Esophagus squamous epithelium (tissue), 5 donors: Measurements from ENCODE around the gene ECT2L. TPM values are rescaled to one million over a fixed set of nuclear protein-coding genes. Genes with fewer than 3 reads are reported as not detected.

Experiments used
- DNase-seq: peaks from one replicate; lab custom pipeline; 2025; lab: John Stamatoyannopoulos, UW
- H3K27ac ChIP-seq, 4 donors: fragments of 200-600 bp; sonication (generic); one replicate each; pipeline ENCODE4 v1.5.1; 2016 to 2019; ENCODE audit warnings: mild to moderate bottlenecking in 1 of 4
- H3K27me3 ChIP-seq, 4 donors: fragments of 200-600 bp; sonication (generic); 1 replicate in 3 of 4; 2 replicates in 1 of 4; pipeline versions ENCODE4 v1.5.1 to v1.6.0; 2017 to 2021; ENCODE audit warnings: antibody characterized with exemption in 1 of 4
- H3K36me3 ChIP-seq, 3 donors: fragments of 200-600 bp; sonication (generic); one replicate each; pipeline ENCODE4 v1.5.1; 2016 to 2019
- H3K4me1 ChIP-seq, 3 donors: fragments of 200-600 bp; sonication (generic); one replicate each; pipeline ENCODE4 v1.5.1; 2017 to 2019
- H3K4me3 ChIP-seq, 4 donors: fragments of 200-600 bp; sonication (generic); 1 replicate in 3 of 4; 2 replicates in 1 of 4; pipeline ENCODE4 v1.5.1; 2016 to 2019; ENCODE audit warnings: mild to moderate bottlenecking in 2 of 4, moderate library complexity in 1 of 4
- H3K9me3 ChIP-seq, 3 donors: fragments of 200-600 bp; sonication (generic); one replicate each; pipeline ENCODE4 v1.5.1; 2016 to 2019
- CTCF ChIP-seq, 6 experiments: fragments of 450-650 bp in 4 of 6; fragments of 200-600 bp in 2 of 6; sonication (generic) in 2 of 6; IDR thresholded peaks; one replicate each; pipeline ENCODE4 v1.5.1; 2016 to 2019; ENCODE audit warnings: antibody characterized with exemption in 6 of 6, mild to moderate bottlenecking in 4 of 6, moderate library complexity in 4 of 6
- POLR2A ChIP-seq, 4 donors: fragments of 450-650 bp; IDR thresholded peaks; one replicate each; pipeline ENCODE4 v1.6.1; 2017; ENCODE audit warnings: antibody characterized with exemption in 4 of 4, mild to moderate bottlenecking in 4 of 4, moderate library complexity in 3 of 4
- WGBS, 2 donors: methylation state at CpG; one replicate each; pipeline ENCODE4 v1.1.5; 2018; 5-methylcytosine and 5-hydroxymethylcytosine counted together
- intact Hi-C: fragments of 100-400 bp; cut with DNase I; formaldehyde crosslinking; loops from one replicate; pipeline ENCODE4 v1.15.0; 2022
- total RNA-seq, 4 donors: library from RNA; depleted of rRNA; stranded (reverse); fragments of >200 nt; gene quantifications; one replicate each; pipeline ENCODE4 v1.1.0, GENCODE V29; 2016
- donor health status: DM: yes; HTN: yes; CAD: no.

Gene ECT2L
- total RNA-seq, 4 donors from 2014 or later = not detected

GRCh38 chr6:138897031-138897430, 101.1 kb downstream of the ECT2L start:
- no peaks in the 10 kb centered on the region for H3K27me3 ChIP-seq
- no peaks in the 10 kb centered on the region for H3K4me1 ChIP-seq
- no peaks in the 10 kb centered on the region for H3K9me3 ChIP-seq
- intact Hi-C loops = no loop called here
- no peak for DNase-seq
- H3K36me3 ChIP-seq = peaks cover 0 to 72% (median 0%) of the 10 kb centered on the region in 3 donors
- H3K4me3 ChIP-seq = no peak overlapping the region
- no peak overlapping the region for H3K27ac ChIP-seq
- TF ChIP-seq CTCF (IDR thresholded peaks at IDR 0.05) (no peak), POLR2A (IDR thresholded peaks at IDR 0.05) (no peak)

- intact Hi-C loops = no loop called here
- Histone ChIP-seq H3K36me3 (peaks cover 7 to 100% (median 10%) of the 10 kb centered on the region in 3 donors), H3K4me3 (no peak overlapping the region), H3K9me3 (no peaks in the 10 kb centered on the region), H3K27ac (no peak overlapping the region), H3K4me1 (no peaks in the 10 kb centered on the region), H3K27me3 (no peaks in the 10 kb centered on the region)
- WGBS, 2 donors = 90% methylated on average over 5 to 7 of the region's 7 CpGs
- no peak for DNase-seq
- TF ChIP-seq CTCF (IDR thresholded peaks at IDR 0.05) = no peak
- TF ChIP-seq POLR2A (IDR thresholded peaks at IDR 0.05) = no peak
Observed at GRCh38 chr6:138907167-138907566, 111.3 kb downstream of the ECT2L start.

- peaks cover 7 to 100% (median 10%) of the 10 kb centered on the region in 3 donors for H3K36me3 ChIP-seq
- intact Hi-C loops = no loop called here
Observed at GRCh38 chr6:138909511-138909910, 113.6 kb downstream of the ECT2L start.

GRCh38 chr6:138909975-138910374, 114.1 kb downstream of the ECT2L start:
- no peak for TF ChIP-seq CTCF (IDR thresholded peaks at IDR 0.05)
- no peak for TF ChIP-seq POLR2A (IDR thresholded peaks at IDR 0.05)
- Histone ChIP-seq H3K4me1 (peaks cover 0 to 2% (median 0%) of the 10 kb centered on the region in 3 donors), H3K9me3 (no peaks in the 10 kb centered on the region), H3K27ac (no peak overlapping the region), H3K27me3 (no peaks in the 10 kb centered on the region), H3K36me3 (peaks cover 7 to 100% (median 10%) of the 10 kb centered on the region in 3 donors), H3K4me3 (no peak overlapping the region)
- DNase-seq = no peak
- intact Hi-C loops = no loop called here
- WGBS, 2 donors = 75 to 93% methylated on average over 1 of the region's 1 CpG

More at GRCh38 chr6:138909511-138909910, 113.6 kb downstream of the ECT2L start:
- Histone ChIP-seq H3K4me1 (no peaks in the 10 kb centered on the region), H3K9me3 (no peaks in the 10 kb centered on the region), H3K4me3 (no peak overlapping the region), H3K27me3 (no peaks in the 10 kb centered on the region), H3K27ac (no peak overlapping the region)
- WGBS, 2 donors = 80 to 92% methylated on average over 4 of the region's 4 CpGs
- TF ChIP-seq CTCF (IDR thresholded peaks at IDR 0.05) = no peak
- TF ChIP-seq POLR2A (IDR thresholded peaks at IDR 0.05) = no peak
- no peak for DNase-seq

- WGBS, 2 donors = 93 to 94% methylated on average over 3 of the region's 3 CpGs
- peaks cover 3 to 98% (median 10%) of the 10 kb centered on the region in 3 donors for H3K36me3 ChIP-seq
Observed at GRCh38 chr6:138912308-138912707, 116.4 kb downstream of the ECT2L start.

More at GRCh38 chr6:138912308-138912707, 116.4 kb downstream of the ECT2L start:
- DNase-seq = no peak
- Histone ChIP-seq H3K27ac (no peak overlapping the region), H3K27me3 (no peaks in the 10 kb centered on the region), H3K4me3 (no peak overlapping the region), H3K9me3 (no peaks in the 10 kb centered on the region), H3K4me1 (peaks cover 0 to 5% (median 0%) of the 10 kb centered on the region in 3 donors)
- intact Hi-C loops = no loop called here
- no peak for TF ChIP-seq CTCF (IDR thresholded peaks at IDR 0.05)
- no peak for TF ChIP-seq POLR2A (IDR thresholded peaks at IDR 0.05)
